SH-SY5Y (cell line): ENCODE results near the gene UBE2N.

Experiments used
- GATA2 ChIP-seq: IDR thresholded peaks from 2 replicates; pipeline ENCODE4 v1.6.1; 2011; ENCODE audit warnings: mild to moderate bottlenecking, low read depth, low read length
- GATA3 ChIP-seq: IDR thresholded peaks from 2 replicates; pipeline ENCODE4 v1.6.1; 2011; ENCODE audit warnings: low read depth, mild to moderate bottlenecking, low read length, moderate library complexity

UBE2N gene

GRCh38 chr12:93441617-93442410 lies at the start of gene UBE2N:
Gene UBE2N (minus strand): TSS chr12:93441947. CDS start chr12:93441884, 63 bp downstream.
- TF ChIP-seq GATA3 = no peak
- TF ChIP-seq GATA2 = no peak

GRCh38 chr12:93484315-93484981 lies 42.7 kb upstream of the UBE2N start:
- TF ChIP-seq GATA2 (no peak), GATA3 (no peak)

- TF ChIP-seq GATA3 (no peak), GATA2 (no peak)
Measured at GRCh38 chr12:93483151-93483807, 41.5 kb upstream of the UBE2N start.

- TF ChIP-seq GATA3 (no peak), GATA2 (no peak)
Measured at GRCh38 chr12:93482721-93483120, 41.0 kb upstream of the UBE2N start.

GRCh38 chr12:93476555-93476954 lies 34.8 kb upstream of the UBE2N start:
- TF ChIP-seq GATA2 (no peak), GATA3 (no peak)

GRCh38 chr12:93469386-93469785 lies 27.6 kb upstream of the UBE2N start:
- TF ChIP-seq GATA3 (no peak), GATA2 (no peak)

GRCh38 chr12:93468008-93468371 lies 26.2 kb upstream of the UBE2N start:
- TF ChIP-seq GATA2 (no peak), GATA3 (no peak)

- TF ChIP-seq GATA3 (no peak), GATA2 (no peak)
Measured at GRCh38 chr12:93467351-93468007, 25.7 kb upstream of the UBE2N start, which contains the start of gene MRPL42. Gene MRPL42 (plus strand): TSS chr12:93467514. CDS start chr12:93469286, 1,772 bp downstream.

GRCh38 chr12:93466625-93467350 lies 25.0 kb upstream of the UBE2N start:
- TF ChIP-seq GATA2 (no peak), GATA3 (no peak)

GRCh38 chr12:93465841-93466240 lies 24.1 kb upstream of the UBE2N start:
- TF ChIP-seq GATA3 = no peak
- no peak for TF ChIP-seq GATA2

GRCh38 chr12:93461503-93461902 lies 19.8 kb upstream of the UBE2N start:
- no peak for TF ChIP-seq GATA3
- no peak for TF ChIP-seq GATA2

- no peak for TF ChIP-seq GATA2
- TF ChIP-seq GATA3 = no peak
Measured at GRCh38 chr12:93460902-93461301, 19.2 kb upstream of the UBE2N start.

GRCh38 chr12:93460003-93460402 lies 18.3 kb upstream of the UBE2N start:
- TF ChIP-seq GATA3 (no peak), GATA2 (no peak)

- TF ChIP-seq GATA3 (no peak), GATA2 (no peak)
Measured at GRCh38 chr12:93459097-93459496, 17.4 kb upstream of the UBE2N start.
